SW480 (cell line): ENCODE results near the gene NDFIP1.

Experiments
- DNase-seq: peaks from one replicate; pipeline ENCODE4 v3.0.0-alpha.2; 2016; ENCODE audit warnings: low spot score

Gene NDFIP1

GRCh38 chr5:142119051-142119625, 10.6 kb downstream of the NDFIP1 start:
- no peak for DNase-seq

GRCh38 chr5:142120247-142120935, 11.8 kb downstream of the NDFIP1 start:
- no peak for DNase-seq

GRCh38 chr5:142122121-142122520, 13.5 kb downstream of the NDFIP1 start:
- DNase-seq: no peak

- no peak for DNase-seq
Measured at GRCh38 chr5:142125378-142125777, 16.8 kb downstream of the NDFIP1 start.

- no peak for DNase-seq
Measured at GRCh38 chr5:142125963-142126362, 17.4 kb downstream of the NDFIP1 start.

GRCh38 chr5:142128675-142129208, 20.2 kb downstream of the NDFIP1 start:
- no peak for DNase-seq

GRCh38 chr5:142129446-142130066, 21.0 kb downstream of the NDFIP1 start:
- DNase-seq: no peak

- DNase-seq: no peak
Measured at GRCh38 chr5:142131394-142131793, 22.8 kb downstream of the NDFIP1 start.

GRCh38 chr5:142132916-142133315, 24.3 kb downstream of the NDFIP1 start:
- no peak for DNase-seq

GRCh38 chr5:142133330-142134206, 25.0 kb downstream of the NDFIP1 start:
- DNase-seq: no peak

GRCh38 chr5:142134331-142135010, 25.9 kb downstream of the NDFIP1 start:
- no peak for DNase-seq

GRCh38 chr5:142141463-142141862, 32.9 kb downstream of the NDFIP1 start:
- DNase-seq: no peak

GRCh38 chr5:142143878-142144277, 35.3 kb downstream of the NDFIP1 start:
- peak; percentile 61 for DNase-seq

GRCh38 chr5:142145106-142145900, 36.7 kb downstream of the NDFIP1 start:
- peak; percentile 70 for DNase-seq

GRCh38 chr5:142149363-142149762, 40.8 kb downstream of the NDFIP1 start:
- no peak for DNase-seq

- DNase-seq: no peak
Measured at GRCh38 chr5:142150431-142150830, 41.9 kb downstream of the NDFIP1 start.

- DNase-seq: peak; percentile 81
Measured at GRCh38 chr5:142151436-142152383, 43.1 kb downstream of the NDFIP1 start.

- peak; percentile 49 for DNase-seq
Measured at GRCh38 chr5:142152384-142152732, 43.8 kb downstream of the NDFIP1 start.

- no peak for DNase-seq
Measured at GRCh38 chr5:142153674-142154448, 45.3 kb downstream of the NDFIP1 start.
